IMR-90 (cell line): ENCODE data around the gene CDK14.
A peak's percentile ranks its signal among the peaks of the same experiment; 100 is the strongest.

Source experiments
- BHLHE40 ChIP-seq: fragments of 150-350 bp; IDR thresholded peaks from 2 replicates; pipeline ENCODE4 v1.6.1; 2016; ENCODE audit warnings: mild to moderate bottlenecking, low read depth, low read length
- CTCF ChIP-seq: conservative IDR thresholded peaks from 2 replicates; pipeline ENCODE4 v1.5.1; 2012; ENCODE audit warnings: mild to moderate bottlenecking, low read depth, low read length, improper control_type of control experiment
- MXI1 ChIP-seq: IDR thresholded peaks from 2 replicates; pipeline ENCODE4 v1.6.1; 2012; ENCODE audit warnings: low read depth, mild to moderate bottlenecking, low read length, moderate library complexity, borderline replicate concordance
- POLR2A ChIP-seq: IDR thresholded peaks from 2 replicates; pipeline ENCODE4 v1.6.1; 2012; ENCODE audit warnings: mild to moderate bottlenecking, low read depth, low read length
- RAD21 ChIP-seq: IDR thresholded peaks from 2 replicates; pipeline ENCODE4 v1.6.1; 2012; ENCODE audit warnings: low read length, improper control_type of control experiment
- RCOR1 ChIP-seq: IDR thresholded peaks from 2 replicates; pipeline ENCODE4 v1.6.1; 2012; ENCODE audit warnings: mild to moderate bottlenecking, low read length, improper control_type of control experiment; ENCODE audit not compliant: insufficient replicate concordance
- USF2 ChIP-seq: fragments of 150-350 bp; IDR thresholded peaks from 2 replicates; pipeline ENCODE4 v1.6.1; 2017; ENCODE audit warnings: mild to moderate bottlenecking, antibody characterized with exemption, low read length, low read depth
- TF ChIP-seq, protein P1 (sequence below): fragments of 150-350 bp; IDR thresholded peaks from 2 replicates; pipeline ENCODE4 v1.6.1; 2016; ENCODE audit warnings: low read depth, mild to moderate bottlenecking, low read length, moderate library complexity, borderline replicate concordance

- TF ChIP-seq CTCF: peak; percentile 52
- TF ChIP-seq RAD21: peak; percentile 16; the same call in 1 of the 2 replicates
- TF ChIP-seq POLR2A: no peak; the same call in 1 of the 2 replicates
- TF ChIP-seq USF2: no peak
- TF ChIP-seq BHLHE40: no peak
- TF ChIP-seq, protein P1, sequence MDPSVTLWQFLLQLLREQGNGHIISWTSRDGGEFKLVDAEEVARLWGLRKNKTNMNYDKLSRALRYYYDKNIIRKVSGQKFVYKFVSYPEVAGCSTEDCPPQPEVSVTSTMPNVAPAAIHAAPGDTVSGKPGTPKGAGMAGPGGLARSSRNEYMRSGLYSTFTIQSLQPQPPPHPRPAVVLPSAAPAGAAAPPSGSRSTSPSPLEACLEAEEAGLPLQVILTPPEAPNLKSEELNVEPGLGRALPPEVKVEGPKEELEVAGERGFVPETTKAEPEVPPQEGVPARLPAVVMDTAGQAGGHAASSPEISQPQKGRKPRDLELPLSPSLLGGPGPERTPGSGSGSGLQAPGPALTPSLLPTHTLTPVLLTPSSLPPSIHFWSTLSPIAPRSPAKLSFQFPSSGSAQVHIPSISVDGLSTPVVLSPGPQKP: no peak
- TF ChIP-seq RCOR1: no peak
- 0 out of 2 replicates have a peak, but pooled peaks have one; percentile 11 for TF ChIP-seq MXI1
Measured at GRCh38 chr7:90595801-90596670, at the start of gene CDK14.
